Type B pancreatic cell (in vitro differentiated cells): Measurements from ENCODE around the gene BNIP5. TPM values are rescaled to one million over a fixed set of nuclear protein-coding genes. Genes with fewer than 3 reads are reported as not detected.

ENCODE experiments used
- DNase-seq: peaks from one replicate; pipeline ENCODE4 v3.0.0; 2021; ENCODE audit warnings: mixed read lengths; ENCODE audit not compliant: unreplicated experiment; ENCODE audit errors: extremely low spot score
- H3K27ac Mint-ChIP-seq: 2 replicates; pipeline ENCODE4 v1.8.0; 2021; ENCODE audit warnings: mild to moderate bottlenecking, mixed read lengths
- H3K27me3 Mint-ChIP-seq: 2 replicates; pipeline ENCODE4 v1.8.0; 2021; ENCODE audit warnings: mixed read lengths
- H3K36me3 Mint-ChIP-seq: 2 replicates; pipeline ENCODE4 v1.8.0; 2021; ENCODE audit warnings: mixed read lengths
- H3K4me1 Mint-ChIP-seq: one replicate; pipeline ENCODE4 v1.8.0; 2021; ENCODE audit warnings: mixed read lengths; ENCODE audit not compliant: unreplicated experiment
- H3K4me3 Mint-ChIP-seq: 2 replicates; pipeline ENCODE4 v1.8.0; 2021; ENCODE audit warnings: mild to moderate bottlenecking, mixed read lengths
- H3K9me3 Mint-ChIP-seq: 2 replicates; pipeline ENCODE4 v1.8.0; 2021; ENCODE audit warnings: mixed read lengths
- total RNA-seq: library from RNA; stranded (reverse); gene quantifications from 2 replicates; pipeline ENCODE4 v1.2.1, GENCODE V29; 2021; ENCODE audit warnings: low replicate concordance
- TF ChIP-seq, protein P1 (sequence below): fragments of 200-600 bp; sonication (generic); conservative IDR thresholded peaks from 2 replicates; pipeline ENCODE4 v1.5.0; 2021; ENCODE audit warnings: antibody characterized with exemption, mild to moderate bottlenecking

Gene BNIP5
- total RNA-seq, 1 donor from 2014 or later: 1.4 TPM

GRCh38 chr6:36312854-36313648, 23.6 kb downstream of the BNIP5 start:
- TF ChIP-seq, protein P1, sequence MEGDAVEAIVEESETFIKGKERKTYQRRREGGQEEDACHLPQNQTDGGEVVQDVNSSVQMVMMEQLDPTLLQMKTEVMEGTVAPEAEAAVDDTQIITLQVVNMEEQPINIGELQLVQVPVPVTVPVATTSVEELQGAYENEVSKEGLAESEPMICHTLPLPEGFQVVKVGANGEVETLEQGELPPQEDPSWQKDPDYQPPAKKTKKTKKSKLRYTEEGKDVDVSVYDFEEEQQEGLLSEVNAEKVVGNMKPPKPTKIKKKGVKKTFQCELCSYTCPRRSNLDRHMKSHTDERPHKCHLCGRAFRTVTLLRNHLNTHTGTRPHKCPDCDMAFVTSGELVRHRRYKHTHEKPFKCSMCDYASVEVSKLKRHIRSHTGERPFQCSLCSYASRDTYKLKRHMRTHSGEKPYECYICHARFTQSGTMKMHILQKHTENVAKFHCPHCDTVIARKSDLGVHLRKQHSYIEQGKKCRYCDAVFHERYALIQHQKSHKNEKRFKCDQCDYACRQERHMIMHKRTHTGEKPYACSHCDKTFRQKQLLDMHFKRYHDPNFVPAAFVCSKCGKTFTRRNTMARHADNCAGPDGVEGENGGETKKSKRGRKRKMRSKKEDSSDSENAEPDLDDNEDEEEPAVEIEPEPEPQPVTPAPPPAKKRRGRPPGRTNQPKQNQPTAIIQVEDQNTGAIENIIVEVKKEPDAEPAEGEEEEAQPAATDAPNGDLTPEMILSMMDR: no peak
- H3K9me3 Mint-ChIP-seq: no peaks in the 10 kb centered on the region
- DNase-seq: no peak
- H3K36me3 Mint-ChIP-seq: no peaks in the 10 kb centered on the region
- H3K4me3 Mint-ChIP-seq: no peak overlapping the region
- H3K4me1 Mint-ChIP-seq: peaks cover 13% of the 10 kb centered on the region
- H3K27me3 Mint-ChIP-seq: peaks cover 2% of the 10 kb centered on the region
- no peak overlapping the region for H3K27ac Mint-ChIP-seq

GRCh38 chr6:36309900-36310299, 26.8 kb downstream of the BNIP5 start:
- Mint-ChIP-seq H3K9me3 (no peaks in the 10 kb centered on the region), H3K4me1 (peaks cover 20% of the 10 kb centered on the region), H3K27ac (no peak overlapping the region), H3K4me3 (no peak overlapping the region), H3K27me3 (peaks cover 2% of the 10 kb centered on the region), H3K36me3 (no peaks in the 10 kb centered on the region)
- DNase-seq: no peak
- TF ChIP-seq, protein P1: no peak

DNA sequence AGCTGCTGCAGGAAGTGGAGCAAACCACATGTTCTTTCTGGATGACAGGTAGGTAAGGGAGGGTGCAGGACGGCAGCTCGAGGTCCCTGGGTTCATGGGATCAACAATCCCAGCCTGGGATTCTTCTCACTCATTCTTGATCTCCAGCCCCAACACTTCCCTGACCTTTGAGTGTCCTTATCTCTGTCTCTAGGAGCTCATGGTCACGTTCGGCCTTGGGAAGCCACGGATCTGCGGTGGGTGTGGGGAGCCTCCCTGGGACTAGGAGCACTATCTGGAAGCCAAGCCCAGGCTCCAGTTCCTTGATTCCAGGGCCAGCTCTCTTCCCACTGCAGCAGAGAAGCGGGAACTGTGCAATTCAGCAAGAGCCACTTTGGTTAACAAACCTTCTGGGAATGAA, 27.5 kb downstream of the BNIP5 start:
- TF ChIP-seq, protein P1: no peak
- Mint-ChIP-seq H3K27me3 (peaks cover 2% of the 10 kb centered on the region), H3K4me1 (peaks cover 17% of the 10 kb centered on the region), H3K36me3 (no peaks in the 10 kb centered on the region), H3K9me3 (no peaks in the 10 kb centered on the region), H3K27ac (no peak overlapping the region), H3K4me3 (no peak overlapping the region)
- no peak for DNase-seq

DNA sequence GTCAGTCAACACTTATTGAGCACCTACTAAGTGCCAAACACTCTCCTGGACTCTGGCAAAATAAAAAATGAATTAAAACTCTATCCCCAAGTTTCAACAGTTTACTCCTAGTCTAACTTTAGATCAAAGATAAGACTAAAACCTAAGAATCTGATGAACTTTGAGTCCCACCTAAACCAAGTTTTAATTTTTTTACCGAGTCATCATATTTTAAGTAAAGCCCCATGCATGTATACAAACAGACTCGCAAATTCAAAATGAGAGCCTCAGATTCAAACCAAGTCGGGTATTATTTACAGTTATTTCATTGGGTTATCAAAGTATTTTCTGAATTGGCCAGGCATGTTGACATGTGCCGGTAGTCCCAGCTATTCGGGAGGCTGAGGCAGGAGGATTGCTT, 28.2 kb downstream of the BNIP5 start:
- no peak overlapping the region for H3K27ac Mint-ChIP-seq
- no peaks in the 10 kb centered on the region for H3K36me3 Mint-ChIP-seq
- DNase-seq: no peak
- peaks cover 13% of the 10 kb centered on the region for H3K4me1 Mint-ChIP-seq
- H3K9me3 Mint-ChIP-seq: no peaks in the 10 kb centered on the region
- no peak overlapping the region for H3K4me3 Mint-ChIP-seq
- TF ChIP-seq, protein P1: no peak
- peaks cover 2% of the 10 kb centered on the region for H3K27me3 Mint-ChIP-seq

- Mint-ChIP-seq H3K4me1 (peaks cover 14% of the 10 kb centered on the region), H3K27ac (no peak overlapping the region), H3K9me3 (no peaks in the 10 kb centered on the region), H3K36me3 (no peaks in the 10 kb centered on the region), H3K27me3 (peaks cover 5% of the 10 kb centered on the region), H3K4me3 (no peak overlapping the region)
- TF ChIP-seq, protein P1: no peak
- DNase-seq: no peak
Observed at GRCh38 chr6:36306375-36306774, 30.3 kb downstream of the BNIP5 start.
